ENCODE results near the gene RTTN.

RTTN gene

GRCh38 chr18:70154591-70155194 lies 50.8 kb downstream of the RTTN start:
- Histone ChIP-seq H3K27ac (ENCODE audit: low read depth, low read length, severe bottlenecking) (no peak overlapping the region), H3K36me3 (ENCODE audit: control insufficient read depth, insufficient read depth, low read length) (peaks cover 2% of the 10 kb centered on the region), H3K4me3 (ENCODE audit: extremely low read depth, insufficient read depth, low read length, poor library complexity, severe bottlenecking) (no peak overlapping the region), H3K4me1 (ENCODE audit: control insufficient read depth, insufficient read depth, low read length, poor library complexity, severe bottlenecking) (peaks cover 7% of the 10 kb centered on the region), H3K9me3 (ENCODE audit: control insufficient read depth, low read length) (no peaks in the 10 kb centered on the region)
- 57 to 58% methylated on average over 3 to 4 of the region's 4 CpGs for WGBS, 2 experiments (ENCODE audit: insufficient coverage in 2 of 2)

DNA sequence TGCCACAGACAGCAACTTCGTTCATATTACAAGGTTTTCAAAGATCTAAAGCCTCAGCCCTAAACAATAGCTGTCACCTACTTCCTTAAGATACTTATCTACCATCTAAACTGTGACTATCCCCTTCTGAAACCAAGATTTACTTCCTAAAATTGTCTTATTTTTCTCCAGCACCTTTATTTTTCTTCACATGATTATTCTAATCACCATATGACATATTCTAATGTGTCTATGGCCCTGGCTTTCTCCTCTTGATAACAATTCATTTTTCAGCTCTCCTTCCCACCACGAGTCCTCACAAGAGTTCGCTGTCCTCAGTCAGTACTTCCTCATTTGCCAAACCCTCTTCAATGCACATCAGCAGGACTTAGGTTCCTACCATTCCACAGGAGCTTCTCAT lies 53.9 kb downstream of the RTTN start:
- no peak overlapping the region for H3K27ac ChIP-seq (ENCODE audit: low read depth, low read length, severe bottlenecking)
- WGBS, 2 experiments (ENCODE audit: insufficient coverage in 2 of 2) = 93 to 94% methylated on average over 3 of the region's 3 CpGs
- no peak overlapping the region for H3K4me3 ChIP-seq (ENCODE audit: extremely low read depth, insufficient read depth, low read length, poor library complexity, severe bottlenecking)
- H3K4me1 ChIP-seq (ENCODE audit: control insufficient read depth, insufficient read depth, low read length, poor library complexity, severe bottlenecking) = peaks cover 7% of the 10 kb centered on the region
- H3K36me3 ChIP-seq (ENCODE audit: control insufficient read depth, insufficient read depth, low read length) = peaks cover 16% of the 10 kb centered on the region
- H3K9me3 ChIP-seq (ENCODE audit: control insufficient read depth, low read length) = no peaks in the 10 kb centered on the region

DNA sequence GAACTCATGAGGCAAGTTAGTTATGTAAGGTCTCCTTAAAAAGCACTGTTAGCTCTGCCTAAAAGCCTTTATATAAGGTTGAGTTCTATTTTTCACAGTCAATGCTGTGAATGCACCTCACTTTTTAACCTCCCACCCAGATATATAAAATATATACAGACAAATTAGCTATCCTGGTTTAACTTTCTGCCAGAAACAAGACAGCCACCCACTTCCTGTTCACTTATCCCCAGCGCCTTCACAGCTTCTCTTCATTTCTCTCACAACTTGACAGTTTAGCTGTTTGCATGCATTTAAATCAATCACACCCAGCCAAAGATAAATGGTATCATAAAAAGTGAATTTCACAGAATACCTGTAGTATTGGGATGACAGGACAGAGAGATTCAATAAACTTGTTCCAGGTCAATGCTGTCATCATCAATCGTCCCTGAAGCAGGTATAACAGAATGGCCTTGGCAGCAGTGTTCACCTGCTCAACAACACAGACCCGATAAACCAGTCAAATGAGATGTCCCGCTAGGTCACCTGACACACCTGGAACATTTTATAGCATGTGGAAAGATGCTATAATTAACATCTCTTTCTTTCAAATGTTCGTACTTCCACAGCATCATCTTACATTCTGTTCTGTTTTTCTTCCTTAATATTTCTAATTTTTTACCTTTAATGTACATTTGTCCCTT lies 55.7 kb downstream of the RTTN start:
- Histone ChIP-seq H3K27ac (ENCODE audit: low read depth, low read length, severe bottlenecking) (no peak overlapping the region), H3K36me3 (ENCODE audit: control insufficient read depth, insufficient read depth, low read length) (peaks cover 18% of the 10 kb centered on the region), H3K9me3 (ENCODE audit: control insufficient read depth, low read length) (no peaks in the 10 kb centered on the region), H3K4me3 (ENCODE audit: extremely low read depth, insufficient read depth, low read length, poor library complexity, severe bottlenecking) (no peak overlapping the region), H3K4me1 (ENCODE audit: control insufficient read depth, insufficient read depth, low read length, poor library complexity, severe bottlenecking) (peaks cover 4% of the 10 kb centered on the region)
- whole genome bisulfite sequencing, 2 experiments (ENCODE audit: insufficient coverage in 2 of 2) = 75 to 100% methylated on average over 1 to 4 of the region's 5 CpGs

DNA sequence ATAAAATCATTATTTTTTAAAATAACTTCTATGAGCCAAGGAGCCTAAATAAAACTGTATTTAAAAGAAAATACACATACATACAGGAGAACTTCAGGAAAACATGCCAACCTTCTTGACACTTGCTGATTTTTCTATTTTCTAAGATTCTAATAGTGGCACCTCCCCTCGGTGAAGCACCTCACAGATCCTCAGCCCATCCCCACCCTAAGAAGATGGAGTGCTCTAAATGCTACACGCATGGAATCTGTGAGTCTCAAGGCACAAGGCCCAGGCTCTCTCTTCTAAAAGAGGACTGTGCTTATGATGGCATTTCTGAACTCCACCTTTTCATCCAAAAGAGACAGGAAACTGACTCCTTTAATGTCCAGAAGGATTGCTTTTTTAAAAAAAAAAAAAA lies 56.3 kb downstream of the RTTN start:
- 88 to 94% methylated on average over 1 to 2 of the region's 2 CpGs for WGBS, 2 experiments (ENCODE audit: insufficient coverage in 2 of 2)
- no peaks in the 10 kb centered on the region for H3K9me3 ChIP-seq (ENCODE audit: control insufficient read depth, low read length)
- H3K4me1 ChIP-seq (ENCODE audit: control insufficient read depth, insufficient read depth, low read length, poor library complexity, severe bottlenecking) = no peaks in the 10 kb centered on the region
- H3K27ac ChIP-seq (ENCODE audit: low read depth, low read length, severe bottlenecking) = no peak overlapping the region
- H3K36me3 ChIP-seq (ENCODE audit: control insufficient read depth, insufficient read depth, low read length) = peaks cover 18% of the 10 kb centered on the region
- H3K4me3 ChIP-seq (ENCODE audit: extremely low read depth, insufficient read depth, low read length, poor library complexity, severe bottlenecking) = no peak overlapping the region

- no peak overlapping the region for H3K27ac ChIP-seq (ENCODE audit: low read depth, low read length, severe bottlenecking)
- H3K9me3 ChIP-seq (ENCODE audit: control insufficient read depth, low read length) = no peaks in the 10 kb centered on the region
- H3K4me1 ChIP-seq (ENCODE audit: control insufficient read depth, insufficient read depth, low read length, poor library complexity, severe bottlenecking) = no peaks in the 10 kb centered on the region
- WGBS, 2 experiments (ENCODE audit: insufficient coverage in 2 of 2) = 97 to 100% methylated on average over 2 to 5 of the region's 8 CpGs
- H3K4me3 ChIP-seq (ENCODE audit: extremely low read depth, insufficient read depth, low read length, poor library complexity, severe bottlenecking) = no peak overlapping the region
- H3K36me3 ChIP-seq (ENCODE audit: control insufficient read depth, insufficient read depth, low read length) = peaks cover 20% of the 10 kb centered on the region
Observed at GRCh38 chr18:70148039-70148938, 57.2 kb downstream of the RTTN start.

GRCh38 chr18:70146174-70146573 lies 59.3 kb downstream of the RTTN start:
- no peak overlapping the region for H3K4me3 ChIP-seq (ENCODE audit: extremely low read depth, insufficient read depth, low read length, poor library complexity, severe bottlenecking)
- H3K4me1 ChIP-seq (ENCODE audit: control insufficient read depth, insufficient read depth, low read length, poor library complexity, severe bottlenecking) = no peaks in the 10 kb centered on the region
- H3K36me3 ChIP-seq (ENCODE audit: control insufficient read depth, insufficient read depth, low read length) = peaks cover 22% of the 10 kb centered on the region
- H3K9me3 ChIP-seq (ENCODE audit: control insufficient read depth, low read length) = no peaks in the 10 kb centered on the region
- WGBS, 2 experiments (ENCODE audit: insufficient coverage in 2 of 2) = no CpG with 5 or more reads among the region's 2 CpGs
- H3K27ac ChIP-seq (ENCODE audit: low read depth, low read length, severe bottlenecking) = no peak overlapping the region

GRCh38 chr18:70142001-70142400 lies 63.5 kb downstream of the RTTN start:
- Histone ChIP-seq H3K9me3 (ENCODE audit: control insufficient read depth, low read length) (no peaks in the 10 kb centered on the region), H3K36me3 (ENCODE audit: control insufficient read depth, insufficient read depth, low read length) (peaks cover 8% of the 10 kb centered on the region), H3K27ac (ENCODE audit: low read depth, low read length, severe bottlenecking) (no peak overlapping the region), H3K4me1 (ENCODE audit: control insufficient read depth, insufficient read depth, low read length, poor library complexity, severe bottlenecking) (no peaks in the 10 kb centered on the region), H3K4me3 (ENCODE audit: extremely low read depth, insufficient read depth, low read length, poor library complexity, severe bottlenecking) (no peak overlapping the region)
- WGBS, 2 experiments (ENCODE audit: insufficient coverage in 2 of 2) = 89 to 100% methylated on average over 1 to 3 of the region's 3 CpGs

GRCh38 chr18:70139138-70139537 lies 66.3 kb downstream of the RTTN start:
- H3K27ac ChIP-seq (ENCODE audit: low read depth, low read length, severe bottlenecking) = no peak overlapping the region
- no peak overlapping the region for H3K4me3 ChIP-seq (ENCODE audit: extremely low read depth, insufficient read depth, low read length, poor library complexity, severe bottlenecking)
- WGBS, 2 experiments (ENCODE audit: insufficient coverage in 2 of 2) = no CpG with 5 or more reads among the region's 1 CpG
- H3K9me3 ChIP-seq (ENCODE audit: control insufficient read depth, low read length) = no peaks in the 10 kb centered on the region
- no peaks in the 10 kb centered on the region for H3K4me1 ChIP-seq (ENCODE audit: control insufficient read depth, insufficient read depth, low read length, poor library complexity, severe bottlenecking)
- peaks cover 4% of the 10 kb centered on the region for H3K36me3 ChIP-seq (ENCODE audit: control insufficient read depth, insufficient read depth, low read length)

DNA sequence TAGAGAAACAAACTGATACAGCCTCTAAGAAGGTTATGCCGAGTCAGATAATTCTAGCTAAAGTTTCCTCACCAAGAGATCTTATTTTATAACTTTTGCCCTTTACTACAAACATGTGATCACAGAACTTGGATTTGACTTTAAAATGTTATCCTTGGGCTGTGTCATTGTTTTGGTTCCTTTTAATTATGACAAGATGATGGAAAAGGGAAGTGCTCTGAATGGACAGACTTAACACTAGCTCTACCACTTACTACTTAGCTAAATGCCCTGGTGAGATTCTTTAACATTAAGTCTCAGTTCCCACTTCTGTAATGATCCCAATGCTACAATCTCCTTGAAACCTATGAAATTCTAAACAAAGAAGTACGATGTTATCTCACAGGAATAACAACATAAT lies 69.9 kb downstream of the RTTN start:
- Histone ChIP-seq H3K4me1 (ENCODE audit: control insufficient read depth, insufficient read depth, low read length, poor library complexity, severe bottlenecking) (no peaks in the 10 kb centered on the region), H3K9me3 (ENCODE audit: control insufficient read depth, low read length) (no peaks in the 10 kb centered on the region), H3K4me3 (ENCODE audit: extremely low read depth, insufficient read depth, low read length, poor library complexity, severe bottlenecking) (no peak overlapping the region), H3K36me3 (ENCODE audit: control insufficient read depth, insufficient read depth, low read length) (no peaks in the 10 kb centered on the region), H3K27ac (ENCODE audit: low read depth, low read length, severe bottlenecking) (no peak overlapping the region)
- 100% methylated on average over 1 of the region's 2 CpGs; no CpG with 5 or more reads in 1 of the 2 experiments for WGBS, 2 experiments (ENCODE audit: insufficient coverage in 2 of 2)

GRCh38 chr18:70132999-70133398 lies 72.5 kb downstream of the RTTN start:
- H3K36me3 ChIP-seq (ENCODE audit: control insufficient read depth, insufficient read depth, low read length) = no peaks in the 10 kb centered on the region
- H3K9me3 ChIP-seq (ENCODE audit: control insufficient read depth, low read length) = no peaks in the 10 kb centered on the region
- no peaks in the 10 kb centered on the region for H3K4me1 ChIP-seq (ENCODE audit: control insufficient read depth, insufficient read depth, low read length, poor library complexity, severe bottlenecking)
- no CpG with 5 or more reads among the region's 2 CpGs for WGBS, 2 experiments (ENCODE audit: insufficient coverage in 2 of 2)
- no peak overlapping the region for H3K4me3 ChIP-seq (ENCODE audit: extremely low read depth, insufficient read depth, low read length, poor library complexity, severe bottlenecking)
- no peak overlapping the region for H3K27ac ChIP-seq (ENCODE audit: low read depth, low read length, severe bottlenecking)
